HepG2 (cell line): ENCODE results near the gene GATA1. TPM values are rescaled to one million over a fixed set of nuclear protein-coding genes. Genes with fewer than 3 reads are reported as not detected.

Experiments
- ATAC-seq: fragments of 200-7000 bp; cut with Tn5 transposase; 3 replicates; pipeline ENCODE4 v1.9.1; 2020; ENCODE audit warnings: mild to moderate bottlenecking, moderate library complexity
- BruUV-seq: library from RNA; stranded (reverse); fragments of 400-500 nt; replicated peaks from 2 replicates; lab custom pipeline; 2021; lab: Mats Ljungman, UMichigan
- CTCF ChIA-PET: fragments of 300-600 bp; formaldehyde crosslinking; extraction: SDS; loops from one replicate; lab custom pipeline; 2021; ENCODE audit warnings: low total read pairs, inconsistent platforms, low intra/inter-chr PET ratio; lab: Yijun Ruan, JAX
- POLR2A ChIA-PET: fragments of 350-600 bp; sonication (Branson Sonifier 250); formaldehyde crosslinking; loops from one replicate; lab custom pipeline; 2020; ENCODE audit warnings: antibody characterized with exemption, inconsistent platforms; lab: Yijun Ruan, JAX
- DNase-seq: peaks from one replicate; pipeline ENCODE4 v3.0.0-alpha.2; 2015; ENCODE audit warnings: low spot score
- FAIRE-seq: peaks from 3 replicates; lab custom pipeline; 2011; peaks lifted over from hg19 to GRCh38; lab: Jason Lieb, UNC
- H2AFZ ChIP-seq: one replicate; pipeline ENCODE4 v1.6.1; 2011; ENCODE audit warnings: low read length, inconsistent platforms
- H3K27ac ChIP-seq: fragments of 300-600 bp; 3 replicates; pipeline ENCODE4 v1.8.0; 2011; ENCODE audit warnings: mixed run types, mild to moderate bottlenecking, mixed read lengths, low read length, inconsistent platforms; ENCODE audit not compliant: insufficient read depth; ENCODE audit errors: extremely low read length
- H3K27me3 ChIP-seq, 2 experiments: fragments of 200-600 bp in 1 of 2; 2 replicates in 1 of 2; 3 replicates in 1 of 2; pipeline versions ENCODE4 v1.6.0 to v1.8.0; 2011; ENCODE audit warnings: low read length in 2 of 2, mild to moderate bottlenecking in 2 of 2, moderate library complexity in 2 of 2, inconsistent platforms in 1 of 2; ENCODE audit not compliant: insufficient read depth in 2 of 2, control insufficient read depth in 1 of 2
- H3K36me3 ChIP-seq, 2 experiments: fragments of 200-600 bp in 1 of 2; replicated peaks in 1 of 2; 2 replicates in 1 of 2; 3 replicates in 1 of 2; pipeline versions ENCODE4 v1.5.1 to v1.8.0; 2011; ENCODE audit warnings: low read length in 2 of 2, inconsistent platforms in 1 of 2; ENCODE audit not compliant: insufficient read depth in 2 of 2, control insufficient read depth in 1 of 2
- H3K4me1 ChIP-seq: 2 replicates; pipeline ENCODE4 v1.5.1; 2012; ENCODE audit warnings: low read length, inconsistent platforms; ENCODE audit not compliant: insufficient read depth
- H3K4me2 ChIP-seq: 2 replicates; pipeline ENCODE4 v1.6.0; 2011; ENCODE audit warnings: low read depth, low read length, inconsistent platforms
- H3K4me3 ChIP-seq, 3 experiments: fragments of 200-600 bp in 1 of 3; sonication (generic), shearing (Covaris generic) in 1 of 3; replicated peaks in 1 of 3; 2 replicates each; pipeline ENCODE4 v1.5.1; 2011 to 2016; ENCODE audit warnings: low read length in 3 of 3, inconsistent platforms in 2 of 3, low read depth in 2 of 3, mild to moderate bottlenecking in 2 of 3, control low read depth in 1 of 3, mixed read lengths in 1 of 3; ENCODE audit not compliant: insufficient read depth in 1 of 3
- H3K79me2 ChIP-seq: one replicate; pipeline ENCODE4 v1.6.1; 2011; ENCODE audit warnings: low read length, inconsistent platforms; ENCODE audit not compliant: insufficient read depth
- H3K9ac ChIP-seq: 2 replicates; pipeline ENCODE4 v1.6.0; 2011; ENCODE audit warnings: mild to moderate bottlenecking, low read depth, low read length, inconsistent platforms; ENCODE audit not compliant: insufficient read depth
- H3K9me3 ChIP-seq: 2 replicates; pipeline ENCODE4 v1.5.1; 2012; ENCODE audit warnings: mild to moderate bottlenecking, low read length
- H4K20me1 ChIP-seq: 2 replicates; pipeline ENCODE4 v1.6.0; 2011; ENCODE audit warnings: inconsistent platforms, mild to moderate bottlenecking, low read length, moderate library complexity; ENCODE audit not compliant: insufficient read depth
- FLYWCH1 ChIP-seq: sonication (generic); formaldehyde crosslinking; IDR thresholded peaks from 2 replicates; pipeline ENCODE4 v1.8.1; 2023; ENCODE audit warnings: mild to moderate bottlenecking, missing genetic modification reagents
- IKZF5 ChIP-seq: IDR thresholded peaks from 2 replicates; pipeline ENCODE4 v1.6.1; 2018; ENCODE audit warnings: missing genetic modification reagents, mild to moderate bottlenecking, missing compliant biosample characterization
- MXI1 ChIP-seq: IDR thresholded peaks from 3 replicates; pipeline ENCODE4 v1.6.1; 2012; ENCODE audit warnings: low read depth, low read length, inconsistent platforms, borderline replicate concordance
- NFE2 ChIP-seq: sonication (generic); formaldehyde crosslinking; IDR thresholded peaks from 2 replicates; pipeline ENCODE4 v1.4.0; 2020; ENCODE audit warnings: missing genetic modification reagents
- NR3C1 ChIP-seq: sonication (generic); formaldehyde crosslinking; IDR thresholded peaks from 2 replicates; pipeline ENCODE4 v1.4.0; 2020; ENCODE audit warnings: missing genetic modification reagents
- PITX1 ChIP-seq: sonication (generic); formaldehyde crosslinking; IDR thresholded peaks from 2 replicates; pipeline ENCODE4 v1.5.1; 2020; ENCODE audit warnings: mild to moderate bottlenecking, missing genetic modification reagents
- XBP1 ChIP-seq: sonication (generic); formaldehyde crosslinking; IDR thresholded peaks from 2 replicates; pipeline ENCODE4 v1.5.0; 2020; ENCODE audit warnings: missing genetic modification reagents
- ZGPAT ChIP-seq: IDR thresholded peaks from 2 replicates; pipeline ENCODE4 v1.6.1; 2016; ENCODE audit warnings: mild to moderate bottlenecking
- ZNF225 ChIP-seq: sonication (generic); formaldehyde crosslinking; IDR thresholded peaks from 2 replicates; pipeline ENCODE4 v1.4.0; 2020; ENCODE audit warnings: mild to moderate bottlenecking, missing genetic modification reagents
- ZNF460 ChIP-seq: sonication (generic); formaldehyde crosslinking; IDR thresholded peaks from 2 replicates; pipeline ENCODE4 v1.5.1; 2020; ENCODE audit warnings: missing genetic modification reagents, mild to moderate bottlenecking, borderline replicate concordance
- ZNF773 ChIP-seq: sonication (generic); formaldehyde crosslinking; IDR thresholded peaks from 2 replicates; pipeline ENCODE4 v1.4.0; 2020; ENCODE audit warnings: missing genetic modification reagents, borderline replicate concordance
- WGBS: methylation state at CpG from one replicate; pipeline ENCODE4 v1.1.6; 2017; ENCODE audit warnings: low lambda C conversion rate; 5-methylcytosine and 5-hydroxymethylcytosine counted together
- in situ Hi-C: cut with HindIII; loops from 2 replicates; pipeline ENCODE4 v1.10.0; 2017; ENCODE audit warnings: low pct_unique_long_range_greater_than_20kb; ENCODE audit not compliant: extremely low pct_ligation_motif_present
- intact Hi-C: fragments of 100-400 bp; cut with micrococcal nuclease; formaldehyde crosslinking; loops from one replicate; pipeline ENCODE4 v1.10.0; 2022; ENCODE audit not compliant: unreplicated experiment
- polyA plus RNA-seq, 8 experiments: library from polyadenylated mRNA; depleted of rRNA in 3 of 8; stranded (reverse) in 7 of 8; unstranded in 1 of 8; fragments of >200 nt; fragmentation: Illumina TruSeq in 4 of 8; extraction: Trizol in 4 of 8; gene quantifications; 2 replicates each; pipeline versions ENCODE4 v1.2.1 to v1.2.3, GENCODE V29; 2011 to 2016; ENCODE audit warnings: low read depth in 4 of 8, missing spikeins in 1 of 8, mixed read lengths in 1 of 8; ENCODE audit not compliant: insufficient read depth in 1 of 8
- total RNA-seq, 5 experiments: library from RNA; depleted of rRNA; stranded (reverse); fragments of >200 nt; fragmentation: Illumina TruSeq; extraction: Trizol; gene quantifications; 2 replicates each; pipeline ENCODE4 v1.2.3, GENCODE V29; 2016; ENCODE audit warnings: low read depth in 1 of 5
- TF ChIP-seq, protein P1 (sequence below), 2 experiments: sonication (generic) in 1 of 2; formaldehyde crosslinking in 1 of 2; IDR thresholded peaks; 2 replicates each; pipeline versions ENCODE4 v1.5.1 to v1.6.1; 2011 to 2020; ENCODE audit warnings: borderline replicate concordance in 1 of 2, low read depth in 1 of 2, low read length in 1 of 2, mild to moderate bottlenecking in 1 of 2, missing genetic modification reagents in 1 of 2, moderate library complexity in 1 of 2
- TF ChIP-seq, protein P2 (sequence below): sonication (generic); formaldehyde crosslinking; IDR thresholded peaks from 2 replicates; pipeline ENCODE4 v1.4.0; 2020; ENCODE audit warnings: missing genetic modification reagents

The GATA1 gene
- total and polyA plus RNA-seq, 2 of the 13 experiments (the other 11 are each of a cell fraction or from before 2014, with no cell fraction given) = 0.13 TPM; not detected in 1

GRCh38 chrX:48816014-48816810 lies 29.8 kb downstream of the GATA1 start:
- Histone ChIP-seq H3K36me3 (peaks cover 1 to 13% of the 10 kb centered on the region in 2 experiments; a peak in 2 of 5 replicates), H3K4me1 (no peaks in the 10 kb centered on the region), H3K9ac (no peak overlapping the region), H2AFZ (no peak overlapping the region), H3K9me3 (no peaks in the 10 kb centered on the region), H3K27ac (no peak overlapping the region)
- FAIRE-seq = no peak
- intact Hi-C loops = no loop called here
- 95% methylated on average over 9 of the region's 18 CpGs for WGBS
- TF ChIP-seq ZNF225 (CRISPR knock-in tag) = no peak
- TF ChIP-seq FLYWCH1 (CRISPR knock-in tag) = no peak
- TF ChIP-seq ZNF460 (CRISPR knock-in tag) = no peak
- TF ChIP-seq IKZF5 (CRISPR knock-in tag) = no peak
- TF ChIP-seq NFE2 (CRISPR knock-in tag) = no peak
- no peak for TF ChIP-seq ZNF773 (CRISPR knock-in tag)
- no peak for TF ChIP-seq XBP1
- TF ChIP-seq, protein P1, sequence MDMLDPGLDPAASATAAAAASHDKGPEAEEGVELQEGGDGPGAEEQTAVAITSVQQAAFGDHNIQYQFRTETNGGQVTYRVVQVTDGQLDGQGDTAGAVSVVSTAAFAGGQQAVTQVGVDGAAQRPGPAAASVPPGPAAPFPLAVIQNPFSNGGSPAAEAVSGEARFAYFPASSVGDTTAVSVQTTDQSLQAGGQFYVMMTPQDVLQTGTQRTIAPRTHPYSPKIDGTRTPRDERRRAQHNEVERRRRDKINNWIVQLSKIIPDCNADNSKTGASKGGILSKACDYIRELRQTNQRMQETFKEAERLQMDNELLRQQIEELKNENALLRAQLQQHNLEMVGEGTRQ (IDR thresholded peaks at IDR 0.05; ENCODE audit: low read depth, low read length) = no peak
- TF ChIP-seq, protein P1 (CRISPR knock-in tag; IDR thresholded peaks at IDR 0.05; ENCODE audit: borderline replicate concordance) = no peak
- TF ChIP-seq, protein P2, sequence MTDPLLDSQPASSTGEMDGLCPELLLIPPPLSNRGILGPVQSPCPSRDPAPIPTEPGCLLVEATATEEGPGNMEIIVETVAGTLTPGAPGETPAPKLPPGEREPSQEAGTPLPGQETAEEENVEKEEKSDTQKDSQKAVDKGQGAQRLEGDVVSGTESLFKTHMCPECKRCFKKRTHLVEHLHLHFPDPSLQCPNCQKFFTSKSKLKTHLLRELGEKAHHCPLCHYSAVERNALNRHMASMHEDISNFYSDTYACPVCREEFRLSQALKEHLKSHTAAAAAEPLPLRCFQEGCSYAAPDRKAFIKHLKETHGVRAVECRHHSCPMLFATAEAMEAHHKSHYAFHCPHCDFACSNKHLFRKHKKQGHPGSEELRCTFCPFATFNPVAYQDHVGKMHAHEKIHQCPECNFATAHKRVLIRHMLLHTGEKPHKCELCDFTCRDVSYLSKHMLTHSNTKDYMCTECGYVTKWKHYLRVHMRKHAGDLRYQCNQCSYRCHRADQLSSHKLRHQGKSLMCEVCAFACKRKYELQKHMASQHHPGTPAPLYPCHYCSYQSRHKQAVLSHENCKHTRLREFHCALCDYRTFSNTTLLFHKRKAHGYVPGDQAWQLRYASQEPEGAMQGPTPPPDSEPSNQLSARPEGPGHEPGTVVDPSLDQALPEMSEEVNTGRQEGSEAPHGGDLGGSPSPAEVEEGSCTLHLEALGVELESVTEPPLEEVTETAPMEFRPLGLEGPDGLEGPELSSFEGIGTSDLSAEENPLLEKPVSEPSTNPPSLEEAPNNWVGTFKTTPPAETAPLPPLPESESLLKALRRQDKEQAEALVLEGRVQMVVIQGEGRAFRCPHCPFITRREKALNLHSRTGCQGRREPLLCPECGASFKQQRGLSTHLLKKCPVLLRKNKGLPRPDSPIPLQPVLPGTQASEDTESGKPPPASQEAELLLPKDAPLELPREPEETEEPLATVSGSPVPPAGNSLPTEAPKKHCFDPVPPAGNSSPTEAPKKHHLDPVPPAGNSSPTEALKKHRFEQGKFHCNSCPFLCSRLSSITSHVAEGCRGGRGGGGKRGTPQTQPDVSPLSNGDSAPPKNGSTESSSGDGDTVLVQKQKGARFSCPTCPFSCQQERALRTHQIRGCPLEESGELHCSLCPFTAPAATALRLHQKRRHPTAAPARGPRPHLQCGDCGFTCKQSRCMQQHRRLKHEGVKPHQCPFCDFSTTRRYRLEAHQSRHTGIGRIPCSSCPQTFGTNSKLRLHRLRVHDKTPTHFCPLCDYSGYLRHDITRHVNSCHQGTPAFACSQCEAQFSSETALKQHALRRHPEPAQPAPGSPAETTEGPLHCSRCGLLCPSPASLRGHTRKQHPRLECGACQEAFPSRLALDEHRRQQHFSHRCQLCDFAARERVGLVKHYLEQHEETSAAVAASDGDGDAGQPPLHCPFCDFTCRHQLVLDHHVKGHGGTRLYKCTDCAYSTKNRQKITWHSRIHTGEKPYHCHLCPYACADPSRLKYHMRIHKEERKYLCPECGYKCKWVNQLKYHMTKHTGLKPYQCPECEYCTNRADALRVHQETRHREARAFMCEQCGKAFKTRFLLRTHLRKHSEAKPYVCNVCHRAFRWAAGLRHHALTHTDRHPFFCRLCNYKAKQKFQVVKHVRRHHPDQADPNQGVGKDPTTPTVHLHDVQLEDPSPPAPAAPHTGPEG (CRISPR knock-in tag) = no peak
- TF ChIP-seq ZGPAT (CRISPR knock-in tag) = no peak
- no peak for TF ChIP-seq NR3C1 (CRISPR knock-in tag)
- TF ChIP-seq PITX1 (CRISPR knock-in tag) = no peak
- TF ChIP-seq MXI1 = no peak
- TF ChIP-seq, all 625 proteins: peak for 0
- in situ Hi-C loops = no loop called here
- DNase-seq (no peak), ATAC-seq (0 out of 3 replicates have a peak, but pooled peaks have one; percentile 35)
- ChIA-PET CTCF (no interaction called here), POLR2A (no interaction called here)
- Histone ChIP-seq H3K79me2 (no peaks in the 10 kb centered on the region), H3K27me3 (no peaks in the 10 kb centered on the region), H3K4me2 (no peak overlapping the region), H3K4me3 (no peak overlapping the region), H4K20me1 (no peaks in the 10 kb centered on the region)
- no TSS peak for BruUV-seq
